GM12801 (cell line): ENCODE data around the gene QPRT.

ENCODE experiments used
- TF ChIP-seq, protein P1 (sequence below): IDR thresholded peaks from one replicate; pipeline ENCODE4 v1.5.1; 2011; ENCODE audit warnings: control low read depth; ENCODE audit not compliant: insufficient read length; ENCODE audit errors: extremely low read depth

Gene QPRT

DNA sequence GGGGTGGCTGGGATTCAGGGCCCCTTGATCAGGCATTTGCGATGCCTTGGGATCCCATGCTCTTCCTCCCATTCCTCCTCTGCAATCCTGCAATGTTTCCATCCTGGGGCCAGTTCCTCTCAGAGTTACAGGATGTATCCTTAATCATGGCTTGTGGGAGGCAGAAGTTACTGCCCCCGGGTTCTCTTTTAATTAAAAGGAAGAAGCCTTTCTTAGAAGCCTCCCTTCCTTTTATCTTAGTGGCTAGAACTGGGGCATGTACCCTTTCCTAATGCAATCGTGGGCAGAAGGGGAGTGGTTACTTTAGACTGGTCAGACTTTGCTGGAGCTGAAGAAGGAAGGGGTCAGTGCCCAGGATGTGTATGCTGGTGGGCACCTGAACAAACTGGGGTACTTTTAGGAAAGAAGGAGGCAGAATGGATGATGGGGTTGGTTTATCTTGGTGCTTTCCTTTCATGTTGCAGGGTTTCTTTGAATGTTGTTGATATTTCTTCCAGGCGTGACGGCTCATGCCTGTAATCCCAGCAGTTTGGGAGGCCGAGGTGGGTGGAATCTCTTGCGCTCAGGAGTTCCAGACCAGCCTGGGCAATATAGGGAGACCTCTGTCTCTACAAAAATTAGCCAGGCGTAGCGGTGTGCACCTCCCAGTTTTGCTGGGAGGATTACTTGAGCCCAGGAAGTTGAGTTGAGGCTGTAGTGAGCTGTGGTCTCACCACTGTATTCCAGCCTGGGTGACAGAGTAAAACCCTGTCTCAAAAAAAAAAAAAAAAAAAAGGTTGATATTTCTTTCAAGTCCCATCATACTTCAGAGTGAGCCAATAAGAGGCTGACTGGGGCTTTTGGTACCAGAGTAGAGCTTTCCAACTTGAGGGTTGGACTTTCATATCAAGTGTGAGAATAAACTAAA is 29.1 kb upstream of the QPRT start:
- TF ChIP-seq, protein P1, sequence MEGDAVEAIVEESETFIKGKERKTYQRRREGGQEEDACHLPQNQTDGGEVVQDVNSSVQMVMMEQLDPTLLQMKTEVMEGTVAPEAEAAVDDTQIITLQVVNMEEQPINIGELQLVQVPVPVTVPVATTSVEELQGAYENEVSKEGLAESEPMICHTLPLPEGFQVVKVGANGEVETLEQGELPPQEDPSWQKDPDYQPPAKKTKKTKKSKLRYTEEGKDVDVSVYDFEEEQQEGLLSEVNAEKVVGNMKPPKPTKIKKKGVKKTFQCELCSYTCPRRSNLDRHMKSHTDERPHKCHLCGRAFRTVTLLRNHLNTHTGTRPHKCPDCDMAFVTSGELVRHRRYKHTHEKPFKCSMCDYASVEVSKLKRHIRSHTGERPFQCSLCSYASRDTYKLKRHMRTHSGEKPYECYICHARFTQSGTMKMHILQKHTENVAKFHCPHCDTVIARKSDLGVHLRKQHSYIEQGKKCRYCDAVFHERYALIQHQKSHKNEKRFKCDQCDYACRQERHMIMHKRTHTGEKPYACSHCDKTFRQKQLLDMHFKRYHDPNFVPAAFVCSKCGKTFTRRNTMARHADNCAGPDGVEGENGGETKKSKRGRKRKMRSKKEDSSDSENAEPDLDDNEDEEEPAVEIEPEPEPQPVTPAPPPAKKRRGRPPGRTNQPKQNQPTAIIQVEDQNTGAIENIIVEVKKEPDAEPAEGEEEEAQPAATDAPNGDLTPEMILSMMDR: no peak

DNA sequence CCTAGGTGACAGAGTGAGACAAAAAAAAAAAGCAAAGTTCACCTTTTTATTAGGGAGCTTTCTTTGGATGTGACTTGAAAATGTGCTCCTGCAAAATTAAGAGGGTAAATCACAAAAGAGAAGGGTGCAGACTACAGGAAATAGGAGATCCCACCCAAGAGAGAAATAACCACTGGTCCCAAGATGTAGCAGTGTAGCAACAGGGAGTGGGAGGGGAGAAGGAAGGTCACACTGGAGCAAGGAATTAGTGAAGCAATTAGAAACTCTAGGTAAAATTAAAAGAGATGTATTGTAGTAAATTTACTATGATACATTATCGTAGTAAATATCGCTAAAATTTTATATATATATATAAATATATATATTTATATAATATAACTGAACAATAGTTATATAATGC is 28.2 kb upstream of the QPRT start:
- TF ChIP-seq, protein P1: no peak

DNA sequence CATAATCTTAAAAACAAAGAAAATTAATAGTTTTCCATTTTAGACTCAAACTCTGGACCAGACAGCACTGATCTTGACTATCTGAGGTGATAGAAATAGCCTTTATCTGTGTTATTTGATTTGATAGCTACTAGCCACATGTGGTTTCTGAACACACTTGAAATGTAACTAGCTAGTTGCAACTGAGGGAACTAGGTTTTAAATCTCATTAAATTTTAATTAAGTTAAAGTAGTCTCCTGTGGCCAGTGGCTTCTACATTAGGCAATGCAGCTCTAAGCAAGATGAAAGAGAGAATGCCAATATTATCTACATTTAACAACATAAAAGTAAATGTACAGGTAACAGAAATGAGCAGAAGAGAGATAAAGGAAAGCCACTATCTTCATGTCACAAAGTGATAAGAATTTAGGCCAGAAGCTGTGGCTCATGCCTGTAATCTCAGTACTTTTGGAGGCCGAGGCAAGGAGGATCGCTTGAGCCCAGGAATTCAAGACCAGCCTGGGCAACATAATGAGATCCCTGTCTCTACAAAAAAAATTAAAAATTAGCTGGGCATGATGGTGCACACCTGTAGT is 27.1 kb upstream of the QPRT start:
- TF ChIP-seq, protein P1: no peak

DNA sequence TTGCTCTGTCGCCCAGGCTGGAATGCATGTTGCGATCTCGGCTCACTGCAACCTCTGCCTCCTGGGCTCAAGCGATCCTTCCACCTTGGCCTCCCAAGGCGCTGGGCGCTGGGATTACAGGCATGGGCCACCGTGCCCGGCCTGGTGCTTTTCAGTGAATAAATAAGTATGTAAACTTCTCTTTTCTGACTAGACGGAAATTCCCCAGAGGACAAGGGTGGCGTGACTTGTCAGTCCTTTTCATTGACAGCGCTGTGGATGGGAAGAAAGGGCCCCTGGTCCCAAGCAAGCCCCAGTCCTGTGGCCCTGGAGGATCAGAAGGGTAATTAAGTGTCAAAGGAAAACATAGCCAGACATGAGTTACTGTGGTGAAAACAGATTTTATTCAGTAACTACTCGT is 25.5 kb upstream of the QPRT start:
- TF ChIP-seq, protein P1: no peak

- TF ChIP-seq, protein P1: no peak
These were observed 22.1 kb upstream of the QPRT start for GRCh38 chr16:29656688-29657523.

DNA sequence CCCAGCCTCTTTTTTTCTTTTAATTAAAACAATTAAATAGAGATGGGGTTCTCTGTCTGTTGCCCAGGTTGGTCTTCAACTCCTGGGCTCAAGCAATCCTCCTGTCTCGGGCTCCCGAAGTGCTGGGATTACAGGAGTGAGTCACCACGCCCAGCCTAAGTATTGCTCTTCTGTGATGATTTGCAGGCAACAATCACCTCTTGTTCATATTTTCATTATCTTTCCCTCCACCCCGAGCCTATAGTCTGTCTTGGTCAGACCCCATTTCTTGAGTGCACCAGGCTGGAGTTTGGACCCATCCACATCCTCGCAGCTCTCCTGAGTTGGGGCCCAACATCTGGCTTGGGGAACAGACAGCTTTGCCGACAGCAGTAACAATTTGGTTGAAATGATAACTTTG is 20.3 kb upstream of the QPRT start:
- TF ChIP-seq, protein P1: no peak

DNA sequence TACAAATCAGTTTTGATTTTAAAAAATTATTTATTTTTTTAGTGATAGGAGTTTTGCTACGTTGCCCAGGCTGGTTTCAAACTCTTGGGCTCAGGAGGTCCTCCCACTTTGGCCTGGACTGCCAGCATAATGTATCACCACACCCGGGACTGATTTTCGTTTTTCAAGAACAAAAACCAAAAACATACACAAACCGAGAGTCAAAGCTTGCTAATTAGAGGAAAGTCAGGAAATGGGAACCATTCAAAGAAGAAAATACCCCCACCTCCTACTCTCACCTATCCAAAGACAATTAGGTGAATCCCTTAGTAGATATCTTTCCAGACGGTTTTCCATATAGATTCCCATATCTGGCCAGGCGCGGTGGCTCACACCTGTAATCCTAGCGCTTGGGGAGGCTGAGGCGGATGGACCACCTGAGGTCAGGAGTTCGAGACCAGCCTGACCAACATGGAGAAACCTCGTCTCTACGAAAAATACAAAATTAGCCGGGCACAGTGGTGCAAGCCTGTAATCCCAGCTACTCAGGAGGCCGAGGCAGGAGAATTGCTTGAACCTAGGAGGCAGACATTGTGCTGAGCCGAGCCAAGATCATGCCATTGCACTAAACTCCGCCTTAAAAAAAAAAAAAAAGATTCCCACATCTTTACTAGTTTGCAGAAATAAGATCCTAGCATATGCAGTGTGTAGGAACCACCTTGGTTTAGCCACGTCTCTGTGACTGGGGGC is 16.8 kb upstream of the QPRT start:
- TF ChIP-seq, protein P1: no peak
